Stimulated activated naive CD8-positive, alpha-beta T cell treated with anti-CD3 and anti-CD28 coated beads, Interleukin-15, amount 100 ng/mL, for 72 hours (primary cell): Measurements from ENCODE around the gene IFIT2.
A peak's percentile ranks its signal among the peaks of the same experiment; 100 is the strongest.
"Not testable (repeated sequence)": the region's sequence is repeated elsewhere in the genome, so short reads cannot be mapped to it uniquely, and the experiment has no call there.

Experiments used
- ATAC-seq: fragments of 150-1000 bp; cut with Tn5 transposase; 2 replicates; pipeline ENCODE4 v1.10.0; 2021; ENCODE audit warnings: mild to moderate bottlenecking, moderate library complexity
- DNase-seq, 2 donors: peaks; one replicate each; pipeline ENCODE4 v3.0.0; 2021 to 2022
- H3K27ac Mint-ChIP-seq, 2 donors: one replicate each; pipeline ENCODE4 v1.8.0; 2022; ENCODE audit warnings: mild to moderate bottlenecking in 2 of 2, mixed read lengths in 2 of 2, moderate library complexity in 2 of 2
- H3K27me3 Mint-ChIP-seq: one replicate; pipeline ENCODE4 v1.8.0; 2022; ENCODE audit warnings: mixed read lengths
- H3K4me1 Mint-ChIP-seq: one replicate; pipeline ENCODE4 v1.8.0; 2022; ENCODE audit warnings: mild to moderate bottlenecking, mixed read lengths
- H3K4me3 Mint-ChIP-seq, 2 donors: one replicate each; pipeline ENCODE4 v1.8.0; 2022; ENCODE audit warnings: mild to moderate bottlenecking in 2 of 2, mixed read lengths in 2 of 2, moderate library complexity in 1 of 2
- H3K9me3 Mint-ChIP-seq, 2 donors: one replicate each; pipeline ENCODE4 v1.8.0; 2022; ENCODE audit warnings: mixed read lengths in 2 of 2

Gene IFIT2

DNA sequence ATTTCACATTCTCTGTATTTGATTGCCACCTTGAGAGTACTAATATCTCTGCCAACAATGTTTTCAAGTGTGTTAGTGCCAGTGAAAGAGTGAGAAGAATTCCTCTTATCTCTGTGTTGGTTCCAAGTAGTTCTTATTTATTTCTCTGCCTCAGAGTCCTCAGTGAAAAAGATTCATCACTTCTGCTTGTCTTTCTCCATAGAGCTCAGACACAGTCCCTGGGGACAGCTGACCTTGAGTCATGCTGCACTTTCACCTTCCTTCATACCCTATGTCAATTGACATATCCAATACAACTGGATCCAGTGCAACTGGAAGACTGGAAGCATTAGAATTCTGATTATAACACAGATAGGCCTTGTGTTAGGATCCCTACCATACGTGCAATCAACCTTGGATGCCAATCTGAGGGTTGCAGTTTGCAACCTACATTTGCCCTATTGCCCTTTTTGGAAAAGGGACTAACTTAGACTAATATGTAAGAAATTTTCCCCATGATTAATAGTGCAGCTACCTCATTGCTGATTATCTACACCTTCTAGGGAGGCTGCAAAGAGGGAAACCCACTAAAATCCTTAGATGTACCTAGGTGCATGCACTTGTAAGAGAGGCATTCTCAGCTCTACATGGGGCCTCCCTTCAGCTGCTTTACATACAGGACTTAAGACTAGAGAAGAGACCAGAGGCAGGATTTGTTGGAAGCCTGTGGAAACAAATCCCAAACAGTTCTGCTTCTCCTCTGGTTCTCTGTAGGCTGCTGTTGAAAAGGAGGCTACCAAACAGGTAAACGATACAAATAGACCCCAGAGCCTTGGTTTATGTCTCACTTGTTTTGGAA is 8.4 kb downstream of the IFIT2 start:
- Mint-ChIP-seq H3K27ac (no peak overlapping the region), H3K27me3 (no peaks in the 10 kb centered on the region), H3K9me3 (peaks cover 27 to 29% of the 10 kb centered on the region in 2 donors), H3K4me3 (no peak overlapping the region), H3K4me1 (no peaks in the 10 kb centered on the region)
- ATAC-seq (no peak), DNase-seq (no peak)

DNA sequence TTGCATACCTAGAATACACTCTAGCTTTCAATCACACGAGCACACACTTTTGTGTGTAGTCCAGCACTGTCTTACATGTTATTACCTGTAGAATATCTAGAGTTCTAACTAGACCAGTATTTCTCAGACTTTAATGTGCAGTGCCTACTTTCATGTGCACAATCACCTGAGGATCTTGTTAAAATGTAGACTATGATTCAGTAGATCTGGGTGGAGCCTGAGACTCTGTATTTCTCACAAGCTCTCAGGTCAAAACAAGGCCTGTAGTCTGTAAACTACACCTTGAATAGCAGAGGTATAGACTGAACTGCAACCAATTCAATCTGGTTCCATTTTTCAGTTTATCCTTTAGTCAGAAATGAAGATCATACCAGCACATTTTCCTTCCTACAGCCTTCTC is 11.1 kb downstream of the IFIT2 start:
- Mint-ChIP-seq H3K9me3 (peaks cover 14 to 17% of the 10 kb centered on the region in 2 donors), H3K4me1 (no peaks in the 10 kb centered on the region), H3K27ac (no peak overlapping the region), H3K27me3 (peaks cover under 1% of the 10 kb centered on the region), H3K4me3 (no peak overlapping the region)
- no peak for DNase-seq
- ATAC-seq, result no peak

DNA sequence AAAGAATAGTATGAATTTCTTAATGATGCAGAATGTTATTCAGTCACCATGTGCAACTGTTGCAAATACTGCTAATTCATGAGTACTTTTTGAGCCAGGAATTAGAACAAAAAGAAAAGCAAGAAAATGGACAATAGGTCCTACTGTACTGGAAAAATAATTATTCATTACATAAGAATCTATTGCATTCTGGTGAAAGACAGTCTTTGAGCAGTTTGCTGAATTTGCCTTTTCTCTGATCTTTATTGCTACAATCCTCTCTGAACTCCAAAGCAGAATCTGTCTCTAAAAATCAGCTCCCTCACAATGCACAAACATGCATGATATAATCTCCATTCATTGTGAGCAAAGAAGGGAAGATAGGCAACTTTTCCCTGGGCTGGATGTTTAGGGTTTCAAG is 12.8 kb downstream of the IFIT2 start:
- DNase-seq (no peak), ATAC-seq (no peak)
- Mint-ChIP-seq H3K9me3 (peaks cover 7 to 11% of the 10 kb centered on the region in 2 donors), H3K4me3 (no peak overlapping the region), H3K4me1 (no peaks in the 10 kb centered on the region), H3K27me3 (peaks cover 18% of the 10 kb centered on the region), H3K27ac (no peak overlapping the region)

DNA sequence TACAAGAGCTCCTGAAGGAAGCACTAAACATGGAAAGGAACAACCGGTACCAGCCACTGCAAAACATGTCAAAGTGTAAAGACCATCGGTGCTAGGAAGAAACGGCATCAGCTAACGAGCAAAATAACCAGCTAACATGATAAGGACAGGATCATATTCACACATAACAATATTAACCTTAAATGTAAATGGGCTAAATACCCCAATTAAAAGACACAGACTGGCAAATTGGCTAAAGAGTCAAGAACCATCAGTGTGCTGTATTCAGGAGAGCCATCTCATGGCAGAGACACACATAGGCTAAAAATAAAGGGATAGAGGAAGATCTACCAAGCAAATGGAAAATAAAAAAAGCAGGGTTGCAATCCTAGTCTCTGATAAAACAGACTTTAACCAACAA is 16.2 kb downstream of the IFIT2 start:
- H3K4me3 Mint-ChIP-seq, H3K9me3 Mint-ChIP-seq, ATAC-seq, H3K4me1 Mint-ChIP-seq, DNase-seq: not testable (repeated sequence)
- H3K27ac Mint-ChIP-seq, result peak overlapping the region in 1 of 2 donors; percentile 50
- H3K27me3 Mint-ChIP-seq, result peaks cover 27% of the 10 kb centered on the region

DNA sequence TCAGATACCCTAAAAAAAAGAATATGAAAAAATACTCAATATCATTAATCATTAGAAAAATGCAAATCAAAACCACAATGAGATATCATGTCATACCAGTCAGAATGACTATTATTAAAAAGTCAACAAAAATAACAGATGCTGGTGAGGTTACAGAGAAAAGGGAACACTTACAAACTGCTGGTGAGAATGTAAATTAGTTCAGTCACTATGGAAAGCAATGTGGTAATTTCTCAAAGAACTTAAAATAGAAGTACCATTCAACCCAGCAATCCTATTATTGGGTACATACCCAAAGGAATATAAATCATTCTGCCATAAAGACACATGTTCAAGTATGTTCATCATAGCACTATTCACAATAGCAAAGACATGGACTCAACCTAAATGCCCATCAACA is 23.2 kb downstream of the IFIT2 start:
- DNase-seq, H3K4me3 Mint-ChIP-seq, H3K9me3 Mint-ChIP-seq, ATAC-seq, H3K27ac Mint-ChIP-seq: not testable (repeated sequence)
- H3K4me1 Mint-ChIP-seq, result peaks cover 21% of the 10 kb centered on the region
- H3K27me3 Mint-ChIP-seq, result peaks cover 33% of the 10 kb centered on the region

DNA sequence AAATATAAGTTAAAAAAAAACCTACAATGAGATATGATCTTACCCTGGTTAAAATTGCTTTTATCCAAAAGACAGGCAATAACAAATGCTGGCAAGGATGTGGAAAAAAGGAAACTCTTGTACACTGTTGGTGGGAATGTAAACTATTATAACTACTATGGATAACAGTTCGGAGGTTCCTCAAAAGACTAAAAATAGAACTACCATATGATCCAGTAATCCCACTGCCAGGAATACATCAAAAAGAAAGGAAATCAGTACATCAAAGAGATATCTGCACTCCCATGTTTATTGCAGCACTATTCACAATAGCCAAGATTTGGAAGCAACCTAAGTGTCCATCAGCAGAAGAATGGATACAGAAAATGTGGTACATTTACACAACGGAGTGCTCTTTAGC is 24.0 kb downstream of the IFIT2 start:
- H3K4me3 Mint-ChIP-seq, DNase-seq, H3K9me3 Mint-ChIP-seq, ATAC-seq, H3K27ac Mint-ChIP-seq: not testable (repeated sequence)
- Mint-ChIP-seq H3K27me3 (peaks cover 33% of the 10 kb centered on the region), H3K4me1 (peaks cover 29% of the 10 kb centered on the region)

DNA sequence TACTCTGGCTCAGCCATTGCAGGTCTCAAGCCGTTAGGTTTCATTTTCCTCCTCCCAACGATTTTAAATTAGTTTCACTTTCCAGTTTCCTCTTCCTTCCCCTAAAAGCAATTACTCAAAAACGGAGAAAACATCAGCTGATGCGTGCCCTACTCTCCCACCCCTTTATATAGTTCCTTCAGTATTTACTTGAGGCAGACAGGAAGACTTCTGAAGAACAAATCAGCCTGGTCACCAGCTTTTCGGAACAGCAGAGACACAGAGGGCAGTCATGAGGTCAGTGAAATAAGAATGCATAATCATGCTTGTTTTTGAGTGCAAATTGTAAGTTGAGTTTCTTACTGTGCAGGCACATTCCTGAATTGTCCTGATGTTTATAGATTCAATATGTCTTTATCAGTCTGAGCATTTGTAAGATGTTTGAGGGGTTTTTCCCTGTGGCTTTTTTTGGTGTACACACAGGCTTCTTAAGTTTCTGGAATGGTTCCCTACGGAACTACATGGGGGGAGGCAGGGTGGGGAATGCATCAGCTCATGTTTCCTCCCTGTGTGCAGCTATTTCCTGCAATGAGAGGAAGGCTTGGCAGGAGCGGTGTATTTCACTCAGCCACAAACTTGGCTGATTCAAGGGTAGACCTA is 26.1 kb downstream of the IFIT2 start, which contains the start of gene IFIT3:
TSS of gene IFIT3 (plus strand) at position 195 of the 639 bp plus-strand sequence. CDS start at position 272, 77 bp downstream.
- Mint-ChIP-seq H3K4me3 (peak within 1 kb of the TSS; percentile 81 to 93), H3K27me3 (peaks cover 30% of the 10 kb centered on the region), H3K4me1 (peaks cover 50% of the 10 kb centered on the region), H3K9me3 (no peaks in the 10 kb centered on the region), H3K27ac (peak within 1 kb of the TSS; percentile 49 to 93)
- peak in 1 of 2 donors; percentile 17 for DNase-seq
- peak; percentile 54 for ATAC-seq

DNA sequence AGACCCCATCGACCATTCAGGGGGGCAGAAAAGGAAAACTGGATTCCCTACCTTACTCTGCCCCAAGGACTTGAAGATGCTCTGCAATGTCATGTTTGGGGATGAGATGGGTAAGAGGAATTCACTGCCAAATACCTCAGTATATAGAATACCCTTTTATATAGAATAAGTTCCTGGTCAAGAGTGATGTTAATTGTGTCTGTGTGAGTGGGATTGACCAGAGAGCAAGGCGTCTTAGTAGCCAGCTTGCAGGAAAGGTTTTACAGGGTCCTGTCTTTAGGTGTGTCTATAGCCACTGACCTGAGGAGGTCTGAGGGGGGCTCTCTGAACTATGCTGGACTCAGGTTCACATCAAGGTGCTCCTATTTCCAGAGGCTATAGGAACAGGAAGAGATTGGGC is 27.3 kb downstream of the IFIT2 start:
- DNase-seq (no peak), ATAC-seq (no peak)
- Mint-ChIP-seq H3K27me3 (peaks cover 22% of the 10 kb centered on the region), H3K9me3 (no peaks in the 10 kb centered on the region), H3K27ac (no peak overlapping the region), H3K4me1 (peaks cover 61% of the 10 kb centered on the region), H3K4me3 (peak overlapping the region in 1 of 2 donors; percentile 93)

DNA sequence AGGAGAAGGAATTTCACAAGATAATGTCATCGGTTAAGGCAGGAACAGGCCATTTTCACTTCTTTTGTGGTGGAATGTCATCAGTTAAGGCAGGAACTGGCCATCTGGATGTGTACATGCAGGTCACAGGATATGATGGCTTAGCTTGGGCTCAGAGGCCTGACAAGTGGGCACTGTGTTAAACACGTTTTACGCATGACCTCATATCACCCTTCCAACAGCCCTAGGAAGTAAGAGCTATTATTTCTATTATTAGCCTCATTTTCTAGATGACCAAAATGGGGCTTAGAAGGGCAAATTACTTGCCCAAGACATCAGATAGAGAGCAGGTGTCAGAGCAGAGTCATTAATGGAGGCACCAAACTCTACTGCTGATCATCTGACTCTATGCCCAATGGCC is 28.2 kb downstream of the IFIT2 start:
- H3K9me3 Mint-ChIP-seq, DNase-seq, ATAC-seq: not testable (repeated sequence)
- H3K27me3 Mint-ChIP-seq, result peaks cover 24% of the 10 kb centered on the region
- peak overlapping the region in 1 of 2 donors; percentile 68 for H3K27ac Mint-ChIP-seq
- H3K4me1 Mint-ChIP-seq, result peaks cover 64% of the 10 kb centered on the region
- peak overlapping the region in 1 of 2 donors; percentile 14 for H3K4me3 Mint-ChIP-seq

DNA sequence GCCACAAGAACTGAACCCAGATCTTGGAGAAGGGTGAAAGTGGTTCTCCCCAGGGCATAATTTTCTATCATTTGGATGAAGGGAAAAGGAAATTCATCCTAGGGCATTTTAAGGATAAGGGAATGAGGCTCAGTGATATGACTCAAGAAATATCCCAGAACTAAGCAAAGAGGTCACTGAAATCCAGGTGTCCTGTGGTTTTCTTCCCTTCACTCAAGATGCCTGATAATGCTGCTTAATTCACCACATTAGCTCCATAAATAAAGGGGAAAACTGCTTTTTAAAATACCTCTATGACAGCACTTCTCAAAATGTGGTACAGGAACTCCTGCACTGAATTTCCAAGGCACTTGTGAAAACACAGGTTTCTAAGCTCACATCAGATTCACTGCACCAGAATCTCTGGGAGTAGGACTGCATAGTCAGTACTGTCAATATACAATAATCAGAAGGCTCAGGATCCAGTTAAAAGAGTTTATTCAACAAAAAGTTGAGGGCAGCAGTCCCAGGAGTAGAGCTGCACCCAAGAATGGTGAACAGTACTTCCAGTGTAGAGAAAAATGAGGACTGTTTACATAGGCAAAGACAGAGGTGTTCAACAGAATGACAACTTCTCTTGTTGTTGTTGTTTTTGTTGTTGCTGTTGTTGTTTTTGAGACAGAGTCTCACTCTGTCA is 28.8 kb downstream of the IFIT2 start:
- H3K9me3 Mint-ChIP-seq, result no peaks in the 10 kb centered on the region
- no peak overlapping the region for H3K4me3 Mint-ChIP-seq
- DNase-seq (no peak), ATAC-seq (no peak)
- H3K27me3 Mint-ChIP-seq, result peaks cover 31% of the 10 kb centered on the region
- peaks cover 70% of the 10 kb centered on the region for H3K4me1 Mint-ChIP-seq
- H3K27ac Mint-ChIP-seq, result no peak overlapping the region

DNA sequence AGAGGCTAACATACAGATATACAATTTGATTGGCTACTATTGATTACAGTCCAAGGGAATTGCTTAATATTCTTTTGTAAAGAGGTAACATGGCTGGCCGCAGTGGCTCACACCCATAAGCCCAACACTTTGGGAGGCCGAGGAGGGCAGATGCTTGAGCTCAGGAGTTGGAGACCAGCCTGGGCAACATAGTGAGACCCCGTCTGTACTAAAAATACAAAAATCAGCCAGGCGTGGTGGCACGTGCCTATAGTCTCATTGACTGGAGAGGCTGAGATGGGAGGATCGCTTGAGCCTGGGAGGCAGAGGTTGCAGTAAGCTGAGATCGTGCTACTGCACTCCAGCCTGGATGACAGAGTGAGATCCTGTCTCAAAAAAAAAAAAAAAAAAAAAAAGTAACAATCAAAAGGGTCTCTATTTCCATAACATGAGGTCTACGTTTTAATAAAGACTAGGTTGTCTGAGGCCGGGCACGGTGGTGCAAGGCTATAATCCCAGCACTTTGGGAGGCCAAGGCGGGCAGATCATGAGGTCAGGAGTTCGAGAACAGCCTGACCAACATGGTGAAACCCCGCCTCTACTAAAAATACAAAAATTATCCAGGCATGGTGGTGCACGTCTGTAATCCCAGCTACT is 29.8 kb downstream of the IFIT2 start:
- DNase-seq, ATAC-seq, H3K9me3 Mint-ChIP-seq, H3K27ac Mint-ChIP-seq: not testable (repeated sequence)
- Mint-ChIP-seq H3K27me3 (peaks cover 40% of the 10 kb centered on the region), H3K4me3 (peak overlapping the region; percentile 74 to 78), H3K4me1 (peaks cover 70% of the 10 kb centered on the region)

DNA sequence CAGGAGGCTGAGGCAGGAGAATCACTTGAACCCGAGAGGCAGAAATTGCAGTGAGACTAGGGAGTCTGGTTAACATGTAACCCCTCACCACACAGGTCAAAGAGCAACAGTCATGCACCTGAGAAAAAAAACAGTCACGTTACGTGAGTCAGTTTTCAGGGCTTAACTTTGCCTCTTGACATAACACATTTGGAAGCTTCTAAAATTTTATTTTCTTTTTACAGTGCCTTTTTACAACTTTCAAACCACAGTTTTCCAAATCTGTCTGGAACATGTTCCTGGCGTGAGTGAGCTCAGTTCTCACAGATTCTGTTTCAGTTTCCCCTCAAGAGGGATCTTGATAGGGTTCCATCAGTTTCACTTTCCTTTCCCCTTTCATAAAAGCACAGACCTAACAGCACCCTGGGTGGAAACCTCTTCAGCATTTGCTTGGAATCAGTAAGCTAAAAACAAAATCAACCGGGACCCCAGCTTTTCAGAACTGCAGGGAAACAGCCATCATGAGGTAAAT is 30.3 kb downstream of the IFIT2 start:
- Mint-ChIP-seq H3K4me1 (peaks cover 76% of the 10 kb centered on the region), H3K27ac (peak overlapping the region; percentile 63 to 83)

DNA sequence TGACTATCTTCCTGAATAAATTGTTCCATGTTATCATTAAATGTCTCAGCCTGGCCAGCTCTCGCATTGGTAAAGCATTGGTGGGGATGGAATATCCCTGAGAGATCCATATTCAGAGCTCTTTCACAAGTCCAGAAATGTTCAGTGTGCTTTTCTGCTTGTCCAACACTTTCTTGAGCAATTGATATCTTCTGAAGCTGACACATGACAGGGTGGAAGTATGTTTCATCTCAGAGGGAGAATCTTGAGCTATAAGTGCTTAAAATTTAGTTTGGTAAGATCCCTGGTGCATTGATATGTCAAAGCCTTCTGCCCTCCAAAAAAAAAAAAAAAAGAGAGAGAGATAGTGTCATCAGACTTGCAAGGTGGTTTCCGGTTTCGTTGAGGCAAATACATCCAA is 33.4 kb downstream of the IFIT2 start:
- ATAC-seq (no peak), DNase-seq (no peak)
- peaks cover 60% of the 10 kb centered on the region for H3K4me1 Mint-ChIP-seq
- peaks cover 42% of the 10 kb centered on the region for H3K27me3 Mint-ChIP-seq
- H3K27ac Mint-ChIP-seq, result no peak overlapping the region
- no peaks in the 10 kb centered on the region for H3K9me3 Mint-ChIP-seq
- H3K4me3 Mint-ChIP-seq, result peak overlapping the region in 1 of 2 donors; percentile 32

More for the DNA sequence above, 30.3 kb downstream of the IFIT2 start:
- peaks cover 45% of the 10 kb centered on the region for H3K27me3 Mint-ChIP-seq
- DNase-seq (peak; percentile 22 to 23), ATAC-seq (peak; percentile 48)
- no peaks in the 10 kb centered on the region for H3K9me3 Mint-ChIP-seq
- H3K4me3 Mint-ChIP-seq, result peak overlapping the region; percentile 74 to 78

DNA sequence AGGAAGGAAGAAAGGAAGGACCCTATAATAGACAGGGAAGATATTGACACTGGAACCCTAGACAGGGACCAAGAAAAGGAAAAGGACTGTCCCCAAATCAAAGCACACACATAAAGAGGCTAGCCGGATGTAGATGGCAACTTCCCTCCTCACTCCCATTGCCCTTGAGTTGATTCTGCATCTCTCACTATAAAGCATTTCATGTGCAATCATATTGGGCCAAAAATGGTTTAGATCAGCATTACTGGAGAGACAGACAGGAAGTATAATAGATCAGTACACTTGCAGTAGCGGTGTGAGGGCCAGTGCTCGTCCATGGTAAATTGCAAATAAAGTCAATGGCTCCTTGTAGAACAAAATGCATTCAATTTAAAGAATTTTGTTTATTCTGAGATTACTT is 34.4 kb downstream of the IFIT2 start:
- H3K9me3 Mint-ChIP-seq, result no peaks in the 10 kb centered on the region
- no peak overlapping the region for H3K4me3 Mint-ChIP-seq
- H3K27ac Mint-ChIP-seq, result no peak overlapping the region
- ATAC-seq (no peak), DNase-seq (no peak)
- peaks cover 50% of the 10 kb centered on the region for H3K4me1 Mint-ChIP-seq
- peaks cover 52% of the 10 kb centered on the region for H3K27me3 Mint-ChIP-seq

DNA sequence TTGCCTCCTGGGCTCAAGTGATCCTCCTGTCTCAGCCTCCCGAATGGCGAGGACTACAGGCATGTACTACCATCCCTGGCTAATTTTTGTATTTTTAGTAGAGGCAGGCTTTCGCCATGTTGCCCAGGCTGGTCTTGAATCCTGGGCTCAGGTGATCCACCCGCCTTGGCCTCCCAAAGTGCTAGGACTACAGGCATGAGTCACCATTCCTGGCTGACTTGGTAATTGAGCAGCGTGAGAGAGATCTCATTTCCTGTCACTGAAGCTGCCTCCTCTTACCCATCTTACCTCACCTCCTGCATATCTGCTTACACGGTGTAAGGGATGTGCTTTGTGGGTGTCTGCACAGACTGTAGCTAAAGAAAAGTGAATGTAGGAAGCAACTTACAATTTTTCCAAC is 35.6 kb downstream of the IFIT2 start:
- Mint-ChIP-seq H3K27ac (peak overlapping the region in 1 of 2 donors; percentile 42), H3K27me3 (peaks cover 57% of the 10 kb centered on the region), H3K9me3 (no peaks in the 10 kb centered on the region), H3K4me3 (no peak overlapping the region), H3K4me1 (peaks cover 38% of the 10 kb centered on the region)
- DNase-seq (peak in 1 of 2 donors; percentile 50), ATAC-seq (peak; percentile 64)
